CD8-positive, alpha-beta memory T cell (primary cell): ENCODE data around the gene RBM48. TPM values are rescaled to one million over a fixed set of nuclear protein-coding genes. Genes with fewer than 3 reads are reported as not detected.

Experiments used
- CTCF ChIA-PET: fragments of 350-600 bp; sonication (Branson Sonifier 250); formaldehyde crosslinking; loops from one replicate; lab custom pipeline; 2021; ENCODE audit warnings: antibody characterized with exemption; lab: Charles Lee
- POLR2A ChIA-PET: fragments of 350-600 bp; sonication (Branson Sonifier 250); formaldehyde crosslinking; loops from one replicate; lab custom pipeline; 2021; ENCODE audit warnings: antibody characterized with exemption; lab: Charles Lee
- DNase-seq, 5 donors: peaks; one replicate each; pipeline versions ENCODE4 v3.0.0 to v3.0.0-alpha.2; 2020 to 2022; ENCODE audit warnings: mixed read lengths in 1 of 5
- H3K27ac ChIP-seq: one replicate; pipeline ENCODE4 v1.7.0; 2013; ENCODE audit warnings: low read depth, mild to moderate bottlenecking, low read length, moderate library complexity
- H3K27me3 ChIP-seq: 2 replicates; pipeline ENCODE4 v1.7.0; 2013; ENCODE audit warnings: low read length, mild to moderate bottlenecking; ENCODE audit not compliant: insufficient read depth, poor library complexity, severe bottlenecking
- H3K36me3 ChIP-seq: 2 replicates; pipeline ENCODE4 v1.7.0; 2013; ENCODE audit warnings: mild to moderate bottlenecking, low read length, moderate library complexity; ENCODE audit not compliant: insufficient read depth
- H3K4me1 ChIP-seq: 2 replicates; pipeline ENCODE4 v1.7.0; 2013; ENCODE audit warnings: mild to moderate bottlenecking, low read length, moderate library complexity; ENCODE audit not compliant: insufficient read depth
- H3K4me3 ChIP-seq: 2 replicates; pipeline ENCODE4 v1.7.0; 2013; ENCODE audit warnings: mild to moderate bottlenecking, low read length
- H3K9me3 ChIP-seq: 2 replicates; pipeline ENCODE4 v1.7.0; 2013; ENCODE audit warnings: mild to moderate bottlenecking, low read length
- H3K27ac Mint-ChIP-seq, 8 donors: one replicate each; pipeline ENCODE4 v1.8.0; 2020 to 2021; ENCODE audit warnings: mixed read lengths in 8 of 8, mild to moderate bottlenecking in 6 of 8, inconsistent platforms in 3 of 8, moderate library complexity in 3 of 8
- H3K27me3 Mint-ChIP-seq, 2 donors: one replicate each; pipeline ENCODE4 v1.8.0; 2020 to 2021; ENCODE audit warnings: mixed read lengths in 2 of 2, mild to moderate bottlenecking in 1 of 2, moderate library complexity in 1 of 2
- H3K36me3 Mint-ChIP-seq, 3 donors: one replicate each; pipeline ENCODE4 v1.8.0; 2020 to 2021; ENCODE audit warnings: mixed read lengths in 3 of 3, inconsistent platforms in 1 of 3, mild to moderate bottlenecking in 1 of 3
- H3K4me1 Mint-ChIP-seq, 3 donors: one replicate each; pipeline ENCODE4 v1.8.0; 2020 to 2021; ENCODE audit warnings: mixed read lengths in 3 of 3, inconsistent platforms in 1 of 3, mild to moderate bottlenecking in 1 of 3
- H3K4me3 Mint-ChIP-seq, 7 donors: one replicate each; pipeline ENCODE4 v1.8.0; 2020 to 2021; ENCODE audit warnings: mixed read lengths in 7 of 7, mild to moderate bottlenecking in 6 of 7, moderate library complexity in 4 of 7, inconsistent platforms in 2 of 7
- H3K9me3 Mint-ChIP-seq, 5 donors: one replicate each; pipeline ENCODE4 v1.8.0; 2020 to 2022; ENCODE audit warnings: mixed read lengths in 5 of 5, mild to moderate bottlenecking in 3 of 5, moderate library complexity in 2 of 5, inconsistent platforms in 1 of 5
- polyA plus RNA-seq: library from polyadenylated mRNA; unstranded; fragments of 300-500 nt; fragmentation: Illumina TruSeq; gene quantifications from one replicate; pipeline ENCODE4 v1.2.3, GENCODE V29; 2021
- total RNA-seq, 2 experiments: library from RNA; stranded (reverse); gene quantifications; one replicate each; pipeline ENCODE4 v1.2.3, GENCODE V29; 2021

The RBM48 gene
- total and polyA plus RNA-seq, 3 experiments from 2014 or later: 15.7 to 28.3 (median 18.0) TPM

GRCh38 chr7:92496876-92497275, 31.7 kb upstream of the RBM48 start:
- no peak overlapping the region for H3K4me3 ChIP-seq
- Mint-ChIP-seq H3K27me3 (no peaks in the 10 kb centered on the region), H3K36me3 (peaks cover 3 to 73% (median 35%) of the 10 kb centered on the region in 3 donors), H3K4me3 (no peak overlapping the region), H3K27ac (no peak overlapping the region), H3K4me1 (no peaks in the 10 kb centered on the region), H3K9me3 (no peaks in the 10 kb centered on the region)
- peaks cover 24% of the 10 kb centered on the region for H3K36me3 ChIP-seq
- H3K4me1 ChIP-seq: no peaks in the 10 kb centered on the region
- H3K27me3 ChIP-seq: no peaks in the 10 kb centered on the region
- ChIA-PET CTCF (no interaction called here), POLR2A (no interaction called here)
- no peak for DNase-seq
- H3K9me3 ChIP-seq: no peaks in the 10 kb centered on the region
- H3K27ac ChIP-seq: no peak overlapping the region

- H3K27me3 ChIP-seq: no peaks in the 10 kb centered on the region
- Mint-ChIP-seq H3K27ac (no peak overlapping the region), H3K9me3 (no peaks in the 10 kb centered on the region), H3K4me3 (no peak overlapping the region), H3K36me3 (peaks cover 0 to 71% (median 36%) of the 10 kb centered on the region in 3 donors), H3K27me3 (no peaks in the 10 kb centered on the region), H3K4me1 (no peaks in the 10 kb centered on the region)
- no peak overlapping the region for H3K27ac ChIP-seq
- H3K4me1 ChIP-seq: no peaks in the 10 kb centered on the region
- no peak for DNase-seq
- H3K9me3 ChIP-seq: no peaks in the 10 kb centered on the region
- POLR2A ChIA-PET: no interaction called here
- no peak overlapping the region for H3K4me3 ChIP-seq
- H3K36me3 ChIP-seq: peaks cover 24% of the 10 kb centered on the region
- CTCF ChIA-PET: no interaction called here
Observed at GRCh38 chr7:92498557-92498956, 30.0 kb upstream of the RBM48 start.

GRCh38 chr7:92503767-92504166, 24.8 kb upstream of the RBM48 start:
- Histone ChIP-seq H3K27ac (no peak overlapping the region), H3K27me3 (no peaks in the 10 kb centered on the region), H3K4me1 (no peaks in the 10 kb centered on the region), H3K36me3 (peaks cover 15% of the 10 kb centered on the region), H3K9me3 (no peaks in the 10 kb centered on the region), H3K4me3 (no peak overlapping the region)
- CTCF ChIA-PET: no interaction called here
- POLR2A ChIA-PET: no interaction called here
- H3K9me3 Mint-ChIP-seq: no peaks in the 10 kb centered on the region
- no peak for DNase-seq
- H3K27ac Mint-ChIP-seq: peak overlapping the region in 1 of 8 donors; percentile 19
- H3K36me3 Mint-ChIP-seq: peaks cover 0 to 72% (median 40%) of the 10 kb centered on the region in 3 donors
- H3K27me3 Mint-ChIP-seq: no peaks in the 10 kb centered on the region
- peaks cover 0 to 4% (median 0%) of the 10 kb centered on the region in 3 donors for H3K4me1 Mint-ChIP-seq
- no peak overlapping the region for H3K4me3 Mint-ChIP-seq

- Mint-ChIP-seq H3K9me3 (no peaks in the 10 kb centered on the region), H3K27me3 (no peaks in the 10 kb centered on the region), H3K4me1 (peaks cover 0 to 4% (median 0%) of the 10 kb centered on the region in 3 donors), H3K27ac (no peak overlapping the region), H3K4me3 (no peak overlapping the region), H3K36me3 (peaks cover 0 to 71% (median 38%) of the 10 kb centered on the region in 3 donors)
- ChIA-PET CTCF (no interaction called here), POLR2A (no interaction called here)
- Histone ChIP-seq H3K9me3 (no peaks in the 10 kb centered on the region), H3K27me3 (no peaks in the 10 kb centered on the region), H3K4me1 (no peaks in the 10 kb centered on the region), H3K4me3 (no peak overlapping the region), H3K36me3 (peaks cover 8% of the 10 kb centered on the region), H3K27ac (no peak overlapping the region)
- DNase-seq: no peak
Observed at GRCh38 chr7:92504563-92504962, 24.0 kb upstream of the RBM48 start.

- Mint-ChIP-seq H3K4me1 (peaks cover 0 to 4% (median 0%) of the 10 kb centered on the region in 3 donors), H3K4me3 (no peak overlapping the region), H3K27ac (no peak overlapping the region), H3K9me3 (no peaks in the 10 kb centered on the region), H3K36me3 (peaks cover 0 to 60% (median 26%) of the 10 kb centered on the region in 3 donors), H3K27me3 (no peaks in the 10 kb centered on the region)
- ChIA-PET CTCF (no interaction called here), POLR2A (no interaction called here)
- Histone ChIP-seq H3K4me1 (no peaks in the 10 kb centered on the region), H3K9me3 (no peaks in the 10 kb centered on the region), H3K27me3 (no peaks in the 10 kb centered on the region), H3K27ac (no peak overlapping the region), H3K4me3 (no peak overlapping the region), H3K36me3 (no peaks in the 10 kb centered on the region)
- no peak for DNase-seq
Observed at GRCh38 chr7:92506363-92506762, 22.2 kb upstream of the RBM48 start.

GRCh38 chr7:92508946-92509345, 19.6 kb upstream of the RBM48 start:
- Mint-ChIP-seq H3K4me1 (peaks cover 0 to under 1% (median 0%) of the 10 kb centered on the region in 3 donors), H3K9me3 (no peaks in the 10 kb centered on the region), H3K4me3 (no peak overlapping the region), H3K27ac (no peak overlapping the region), H3K27me3 (no peaks in the 10 kb centered on the region), H3K36me3 (peaks cover 7 to 55% (median 24%) of the 10 kb centered on the region in 3 donors)
- Histone ChIP-seq H3K4me3 (no peak overlapping the region), H3K4me1 (no peaks in the 10 kb centered on the region), H3K27me3 (no peaks in the 10 kb centered on the region), H3K36me3 (no peaks in the 10 kb centered on the region), H3K9me3 (no peaks in the 10 kb centered on the region), H3K27ac (no peak overlapping the region)
- POLR2A ChIA-PET: no interaction called here
- CTCF ChIA-PET: no interaction called here
- no peak for DNase-seq

- Mint-ChIP-seq H3K27ac (no peak overlapping the region), H3K36me3 (peaks cover 7 to 60% (median 30%) of the 10 kb centered on the region in 3 donors), H3K27me3 (no peaks in the 10 kb centered on the region), H3K4me1 (no peaks in the 10 kb centered on the region), H3K4me3 (no peak overlapping the region), H3K9me3 (no peaks in the 10 kb centered on the region)
- Histone ChIP-seq H3K9me3 (no peaks in the 10 kb centered on the region), H3K36me3 (peaks cover 8% of the 10 kb centered on the region), H3K4me1 (no peaks in the 10 kb centered on the region), H3K27me3 (no peaks in the 10 kb centered on the region), H3K4me3 (no peak overlapping the region), H3K27ac (no peak overlapping the region)
- POLR2A ChIA-PET: interaction anchor here (0.7 kb wide), 1 partner anchor 444 kb away, joined by 3 read pairs; no protein-coding TSS in a partner anchor
- CTCF ChIA-PET: interaction anchor here (1.1 kb wide), 1 partner anchor 15 kb away, joined by 4 read pairs; the partner anchor contains the start of genes PEX1 and RBM48
- no peak for DNase-seq
Observed at GRCh38 chr7:92513167-92513902, 15.3 kb upstream of the RBM48 start.

GRCh38 chr7:92517631-92518030, 11.0 kb upstream of the RBM48 start:
- DNase-seq: no peak
- H3K4me1 ChIP-seq: no peaks in the 10 kb centered on the region
- no peaks in the 10 kb centered on the region for H3K9me3 ChIP-seq
- H3K27me3 ChIP-seq: no peaks in the 10 kb centered on the region
- no peak overlapping the region for H3K4me3 Mint-ChIP-seq
- H3K27ac ChIP-seq: no peak overlapping the region
- POLR2A ChIA-PET: no interaction called here
- no peak overlapping the region for H3K27ac Mint-ChIP-seq
- no peaks in the 10 kb centered on the region for H3K9me3 Mint-ChIP-seq
- peaks cover 12% of the 10 kb centered on the region for H3K36me3 ChIP-seq
- H3K36me3 Mint-ChIP-seq: peaks cover 7 to 61% (median 20%) of the 10 kb centered on the region in 3 donors
- no peaks in the 10 kb centered on the region for H3K27me3 Mint-ChIP-seq
- CTCF ChIA-PET: interaction anchor here (3.7 kb wide), 1 partner anchor 11 kb away, joined by 12 read pairs; the partner anchor contains the start of genes PEX1 and RBM48
- peaks cover 0 to 3% (median 0%) of the 10 kb centered on the region in 3 donors for H3K4me1 Mint-ChIP-seq
- no peak overlapping the region for H3K4me3 ChIP-seq
